Right lobe of liver (tissue), 4 donors: Measurements from ENCODE around the gene TNXB.

Experiments
- POLR2A ChIP-seq: fragments of 450-650 bp; IDR thresholded peaks from one replicate; pipeline ENCODE4 v1.6.1; 2017; ENCODE audit warnings: antibody characterized with exemption, mild to moderate bottlenecking
- TF ChIP-seq, protein P1 (sequence below), 4 donors: fragments of 200-600 bp in 3 of 4; fragments of 450-650 bp in 1 of 4; IDR thresholded peaks; one replicate each; pipeline versions ENCODE4 v1.5.1 to v1.8.0; 2016 to 2022; ENCODE audit warnings: antibody characterized with exemption in 4 of 4, mild to moderate bottlenecking in 2 of 4
- donor health status: DM: no; HTN: no; CAD: no.
- donor health status: DM: no; HTN: no; CAD: no.
- donor health status: DM: no; HTN: yes; CAD: no.

DNA sequence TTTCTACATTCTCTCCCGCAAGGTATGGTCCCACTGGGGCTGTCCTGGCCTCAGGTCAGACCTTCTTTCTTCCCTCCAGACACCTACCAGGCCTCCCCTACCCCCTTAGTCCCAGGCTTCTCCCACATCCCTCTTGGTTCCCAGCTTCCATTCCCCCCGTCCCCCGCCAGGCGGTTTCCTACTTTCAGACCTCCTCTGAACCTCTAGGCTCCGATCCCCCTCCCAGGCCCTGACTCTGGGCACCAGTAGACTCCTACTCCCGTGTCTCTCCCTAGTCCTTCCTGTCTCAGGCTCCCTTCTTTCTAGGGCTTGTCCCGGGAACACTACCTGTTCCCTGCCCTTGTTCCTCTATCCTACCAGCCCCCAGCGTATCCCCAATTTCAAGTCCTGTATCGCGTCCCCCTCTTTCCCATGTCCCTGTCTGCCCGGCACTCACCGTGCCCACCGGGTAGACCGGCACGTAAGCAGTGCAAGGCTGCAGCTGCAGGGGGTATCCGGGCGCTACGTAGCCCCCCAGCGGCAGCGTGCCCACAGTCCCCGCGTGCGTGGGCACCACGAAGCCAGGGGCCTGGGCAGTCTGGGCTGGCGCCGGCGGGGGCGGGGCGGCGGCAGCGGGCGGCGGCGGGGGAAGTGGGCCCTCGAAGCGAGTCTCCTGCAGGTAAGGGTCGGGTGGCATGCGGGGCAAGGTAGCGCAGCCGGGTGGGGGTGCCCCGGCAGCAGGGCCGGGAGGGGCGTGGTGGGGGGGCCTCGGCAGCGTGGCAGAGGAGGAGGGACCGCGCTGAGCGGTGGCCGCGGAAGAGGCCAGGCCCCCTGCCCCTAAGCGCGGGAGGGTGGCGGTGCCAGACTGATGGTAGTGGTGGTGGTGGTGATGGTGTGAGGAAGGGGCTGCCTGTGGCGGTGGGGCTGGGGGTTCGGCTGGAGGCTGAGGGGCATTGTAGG lies 41.1 kb upstream of the TNXB start:
- TF ChIP-seq POLR2A = no peak
- TF ChIP-seq, protein P1, sequence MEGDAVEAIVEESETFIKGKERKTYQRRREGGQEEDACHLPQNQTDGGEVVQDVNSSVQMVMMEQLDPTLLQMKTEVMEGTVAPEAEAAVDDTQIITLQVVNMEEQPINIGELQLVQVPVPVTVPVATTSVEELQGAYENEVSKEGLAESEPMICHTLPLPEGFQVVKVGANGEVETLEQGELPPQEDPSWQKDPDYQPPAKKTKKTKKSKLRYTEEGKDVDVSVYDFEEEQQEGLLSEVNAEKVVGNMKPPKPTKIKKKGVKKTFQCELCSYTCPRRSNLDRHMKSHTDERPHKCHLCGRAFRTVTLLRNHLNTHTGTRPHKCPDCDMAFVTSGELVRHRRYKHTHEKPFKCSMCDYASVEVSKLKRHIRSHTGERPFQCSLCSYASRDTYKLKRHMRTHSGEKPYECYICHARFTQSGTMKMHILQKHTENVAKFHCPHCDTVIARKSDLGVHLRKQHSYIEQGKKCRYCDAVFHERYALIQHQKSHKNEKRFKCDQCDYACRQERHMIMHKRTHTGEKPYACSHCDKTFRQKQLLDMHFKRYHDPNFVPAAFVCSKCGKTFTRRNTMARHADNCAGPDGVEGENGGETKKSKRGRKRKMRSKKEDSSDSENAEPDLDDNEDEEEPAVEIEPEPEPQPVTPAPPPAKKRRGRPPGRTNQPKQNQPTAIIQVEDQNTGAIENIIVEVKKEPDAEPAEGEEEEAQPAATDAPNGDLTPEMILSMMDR (IDR thresholded peaks at IDR 0.05) = no peak
